Kidney tubule cell (primary cell): Measurements from ENCODE around the gene RAPGEF1.

Source experiments
- DNase-seq: peaks from one replicate; pipeline ENCODE4 v3.0.0-alpha.2; 2018; ENCODE audit warnings: low spot score

RAPGEF1 gene

DNA sequence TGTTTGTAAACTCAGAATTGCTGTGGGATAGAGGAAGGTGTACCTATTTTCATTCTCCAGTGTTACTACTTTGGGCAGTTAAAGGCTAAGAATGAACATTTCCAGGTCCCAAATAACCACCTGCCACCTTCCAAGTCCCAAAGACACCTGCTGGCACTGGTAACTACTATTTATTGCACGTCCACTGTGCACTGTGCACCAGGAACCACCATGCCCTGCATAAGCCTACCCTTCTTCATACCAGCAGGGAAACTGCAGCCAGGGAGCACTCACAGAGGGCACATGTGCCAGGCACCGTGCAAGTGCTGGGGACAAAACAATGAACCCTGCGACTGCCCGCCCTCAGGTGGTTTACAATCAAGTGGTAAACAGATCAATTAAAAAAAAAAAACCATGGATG lies 34.9 kb downstream of the RAPGEF1 start:
- no peak for DNase-seq

DNA sequence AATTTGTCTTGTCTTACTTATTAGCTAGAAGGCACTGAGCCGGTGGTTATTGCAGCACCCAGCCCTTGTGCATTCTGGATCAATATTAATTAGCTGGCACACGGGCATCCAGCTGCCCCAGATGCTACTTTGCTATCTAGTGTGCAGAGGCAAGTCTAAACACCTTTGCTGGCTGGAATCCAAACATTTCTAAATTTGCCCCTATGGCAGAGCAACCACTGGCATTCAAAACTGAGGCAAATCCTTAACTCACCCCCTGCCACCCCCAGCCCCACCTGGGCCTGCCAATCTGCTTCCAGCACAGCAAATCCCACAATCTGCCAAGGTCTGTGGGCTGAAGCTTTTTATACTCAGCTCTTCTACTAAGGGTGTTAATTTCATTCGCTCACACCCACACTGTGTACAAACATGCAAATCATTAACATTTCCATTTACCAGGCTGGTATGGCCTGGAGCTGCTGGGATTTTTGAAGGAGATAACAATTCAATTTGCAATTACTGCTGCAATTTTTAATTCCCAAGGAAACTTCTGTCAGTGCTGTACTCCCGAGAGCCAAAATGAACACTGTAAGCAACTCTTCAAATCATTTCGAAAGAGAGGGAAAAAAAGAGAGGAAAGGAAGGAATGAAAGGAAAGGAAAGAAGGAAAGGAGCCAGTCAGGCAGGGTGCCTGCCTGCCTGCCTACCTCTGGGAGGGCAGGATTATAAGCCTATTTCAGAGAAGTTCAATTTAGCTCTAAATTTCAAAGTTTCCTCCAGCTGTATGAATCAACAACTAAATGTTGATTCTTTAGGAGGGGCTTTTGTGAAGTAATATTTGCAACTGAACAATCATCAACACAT lies 35.5 kb downstream of the RAPGEF1 start:
- no peak for DNase-seq

DNA sequence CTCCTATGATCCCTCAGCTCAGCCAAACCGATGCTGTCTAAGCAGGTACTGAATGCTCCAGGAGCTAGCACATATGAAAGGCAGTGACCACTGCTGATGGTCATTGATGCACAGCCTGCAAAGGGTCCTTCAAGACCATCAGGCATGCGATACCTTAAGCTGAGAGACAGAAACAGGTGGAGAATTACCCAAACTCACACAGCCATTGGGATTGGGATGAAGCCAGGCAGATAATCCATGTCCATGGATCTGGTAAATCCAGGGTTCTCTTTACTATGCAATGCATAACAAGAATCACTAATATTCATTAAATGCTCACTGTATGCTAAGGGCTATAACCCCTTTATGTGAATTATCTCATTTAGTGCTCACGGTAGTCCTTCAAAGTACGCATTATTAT lies 36.2 kb downstream of the RAPGEF1 start:
- DNase-seq: no peak

DNA sequence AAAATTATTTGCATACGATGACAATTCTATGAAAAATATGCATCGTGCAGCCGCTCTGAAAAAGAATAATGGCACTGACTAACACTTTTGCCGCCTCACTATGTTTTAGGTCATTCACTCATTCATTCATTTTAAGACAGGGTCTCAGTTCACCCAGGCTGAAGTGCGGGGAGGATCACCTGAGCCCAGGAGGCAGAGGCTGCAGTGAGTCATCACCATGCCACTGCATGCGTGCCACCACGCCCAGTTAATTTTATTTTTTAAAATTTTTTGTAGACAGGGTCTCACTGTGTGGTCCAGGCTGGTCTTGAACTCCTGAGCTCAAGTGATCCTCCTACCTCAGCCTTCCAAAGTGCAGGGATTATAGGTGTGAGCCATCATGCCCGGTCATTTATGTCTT lies 37.0 kb downstream of the RAPGEF1 start:
- no peak for DNase-seq

DNA sequence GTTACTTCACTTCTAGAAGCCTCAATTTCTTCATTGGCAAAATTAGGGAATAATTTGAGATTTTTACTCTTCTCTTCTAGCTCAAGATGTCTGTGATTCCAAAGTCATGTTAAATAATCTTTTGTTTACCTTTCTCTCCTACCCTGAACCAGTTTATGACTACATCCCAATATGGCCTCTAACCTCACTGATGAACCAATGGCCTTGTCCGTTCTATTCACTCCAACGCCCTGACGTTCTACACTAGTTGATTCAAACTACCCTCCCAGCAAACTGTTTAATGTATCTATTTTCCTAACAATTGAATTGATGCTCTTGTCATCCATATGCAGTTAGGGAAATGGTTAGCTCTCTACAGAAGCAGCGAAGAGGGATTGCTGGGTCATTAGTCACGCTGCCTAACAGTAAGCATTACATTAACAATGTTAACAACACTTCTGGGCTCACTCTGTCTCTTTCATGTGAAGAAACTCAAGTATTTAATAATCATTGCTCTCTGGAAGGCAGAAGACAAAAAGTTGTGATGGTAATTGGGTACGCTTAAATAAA lies 38.0 kb downstream of the RAPGEF1 start:
- peak; percentile 43 for DNase-seq

DNA sequence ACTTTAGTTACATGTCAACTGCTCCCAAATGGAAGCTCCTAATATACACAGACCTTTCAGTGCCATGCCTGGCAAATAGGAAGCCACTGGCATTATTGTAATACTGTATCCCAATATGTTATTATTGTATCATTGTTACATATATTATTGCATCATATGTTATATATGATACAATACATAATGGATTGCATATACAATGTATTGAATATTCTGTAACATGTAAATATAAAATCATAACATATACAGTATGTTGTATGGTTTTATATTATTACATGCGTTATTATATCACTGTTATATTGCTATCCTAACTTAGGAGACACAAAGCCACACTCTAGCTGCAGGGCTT lies 38.5 kb downstream of the RAPGEF1 start:
- no peak for DNase-seq

DNA sequence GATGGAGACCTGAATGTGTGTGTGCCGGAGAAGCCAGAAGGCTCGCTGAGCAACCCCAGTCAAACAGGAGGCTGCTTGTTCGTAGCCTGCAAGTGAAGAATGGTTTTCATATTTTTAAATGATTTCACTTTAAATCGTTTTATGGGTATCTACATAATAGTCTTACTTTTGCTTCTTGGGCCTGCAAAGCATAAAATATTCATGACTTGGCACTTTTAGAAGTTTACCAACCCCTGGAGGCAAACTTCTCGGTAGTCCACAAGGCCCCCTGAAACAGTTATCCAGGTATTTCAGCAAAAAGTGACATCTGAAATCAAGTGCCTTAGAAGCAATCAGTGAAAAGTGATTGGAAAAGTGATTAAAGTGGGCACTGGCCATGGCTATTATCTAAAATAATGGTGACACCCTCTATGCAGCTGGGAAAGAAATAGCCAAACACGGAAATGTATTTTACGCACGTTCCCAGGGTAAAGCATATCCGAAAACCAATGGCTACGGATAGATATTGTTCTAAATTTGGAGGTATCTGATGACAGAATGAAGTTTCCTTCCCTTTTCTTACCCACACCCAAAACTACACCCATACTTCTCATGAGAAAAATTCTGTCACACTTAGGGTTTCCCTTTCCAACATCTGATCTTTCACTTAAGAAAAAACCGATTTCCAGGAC lies 39.0 kb downstream of the RAPGEF1 start:
- no peak for DNase-seq

DNA sequence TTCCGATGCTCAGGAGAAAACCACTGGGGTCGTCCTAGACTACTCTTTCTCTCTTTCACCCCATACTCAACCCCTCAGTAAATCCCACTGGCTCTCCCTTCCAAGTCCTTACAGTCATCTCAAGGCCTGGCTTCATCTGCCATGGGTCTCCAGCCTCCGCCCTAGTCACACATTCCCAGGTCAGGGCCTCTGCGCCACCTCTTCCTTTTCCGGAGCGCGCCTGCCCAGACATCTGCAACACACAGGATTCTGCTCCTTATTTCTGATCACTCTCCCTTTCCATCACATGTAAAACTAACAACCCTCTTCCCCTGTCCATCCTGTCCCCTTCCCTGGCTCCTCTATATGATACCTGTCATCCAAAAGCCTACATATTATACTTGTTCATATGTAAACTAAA lies 39.8 kb downstream of the RAPGEF1 start:
- no peak for DNase-seq

DNA sequence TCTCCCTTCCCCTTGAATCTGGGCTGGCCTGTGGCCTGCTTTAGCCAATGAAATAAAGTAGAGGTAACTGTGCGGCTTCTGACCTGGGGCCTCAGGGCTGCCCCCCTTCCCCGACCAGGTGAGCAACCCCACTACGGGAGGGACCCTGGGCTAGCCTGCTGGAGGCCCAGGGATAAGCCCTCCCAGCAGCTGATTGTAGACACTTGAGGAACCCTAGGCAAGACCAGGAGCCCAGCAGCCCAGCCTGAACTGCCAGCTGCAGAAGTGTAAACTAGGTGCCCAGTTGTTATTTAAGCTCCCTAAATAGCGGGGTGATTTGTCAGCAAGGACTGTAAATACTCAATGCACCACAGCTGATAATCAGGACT lies 41.3 kb downstream of the RAPGEF1 start:
- DNase-seq: no peak

DNA sequence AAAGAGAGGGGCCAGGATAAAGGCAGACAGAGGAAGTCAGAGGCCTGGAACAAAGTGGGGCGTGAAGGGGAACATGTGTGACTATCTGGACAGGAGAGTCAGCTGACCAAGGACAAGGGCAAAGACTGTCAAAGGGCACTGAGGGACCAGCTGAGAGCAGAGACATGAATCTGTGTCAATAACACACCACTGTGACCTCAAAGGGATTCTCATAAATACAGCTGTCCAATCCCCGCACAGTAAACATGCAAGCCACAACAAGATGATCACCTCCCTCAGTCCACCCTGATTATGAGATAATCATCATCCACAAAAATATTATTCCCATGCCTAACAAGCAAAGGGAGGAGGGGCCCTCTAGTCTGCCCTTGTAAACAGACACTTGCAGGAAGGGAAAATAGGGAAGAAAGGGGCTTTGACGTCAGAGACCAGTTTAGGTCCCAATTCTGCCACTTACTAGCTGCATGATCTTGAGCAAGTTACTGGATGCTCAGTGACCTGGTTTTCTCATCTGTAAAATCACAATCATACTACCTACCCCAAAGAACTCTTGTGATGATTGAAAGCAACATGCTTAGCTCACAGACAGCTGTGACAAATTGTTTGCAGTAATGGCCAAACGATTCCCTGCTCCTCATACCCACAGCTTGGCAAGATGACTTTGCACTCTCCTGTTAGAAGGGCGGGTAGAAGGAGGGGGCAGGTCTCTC lies 41.8 kb downstream of the RAPGEF1 start:
- peak; percentile 24 for DNase-seq

DNA sequence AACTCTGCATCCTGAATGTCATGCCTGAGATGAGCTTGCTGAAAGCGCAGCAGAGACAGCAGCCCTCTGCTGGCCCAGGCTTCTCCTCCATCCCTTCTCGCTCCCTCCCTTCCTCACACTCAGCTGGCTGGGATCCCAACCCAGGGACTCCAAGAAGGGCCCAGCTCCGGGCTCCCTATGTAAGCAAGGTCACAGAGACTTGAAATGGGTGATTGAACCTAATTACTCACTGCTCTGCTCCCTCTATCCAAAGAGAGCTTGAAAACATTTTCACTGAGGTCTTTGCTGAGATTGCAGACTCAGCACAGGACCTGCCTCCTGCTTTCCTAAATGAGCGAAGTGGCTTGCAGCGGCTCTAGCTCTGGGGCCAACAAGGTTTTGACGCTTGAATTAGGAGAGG lies 42.8 kb downstream of the RAPGEF1 start:
- DNase-seq: peak; percentile 89

DNA sequence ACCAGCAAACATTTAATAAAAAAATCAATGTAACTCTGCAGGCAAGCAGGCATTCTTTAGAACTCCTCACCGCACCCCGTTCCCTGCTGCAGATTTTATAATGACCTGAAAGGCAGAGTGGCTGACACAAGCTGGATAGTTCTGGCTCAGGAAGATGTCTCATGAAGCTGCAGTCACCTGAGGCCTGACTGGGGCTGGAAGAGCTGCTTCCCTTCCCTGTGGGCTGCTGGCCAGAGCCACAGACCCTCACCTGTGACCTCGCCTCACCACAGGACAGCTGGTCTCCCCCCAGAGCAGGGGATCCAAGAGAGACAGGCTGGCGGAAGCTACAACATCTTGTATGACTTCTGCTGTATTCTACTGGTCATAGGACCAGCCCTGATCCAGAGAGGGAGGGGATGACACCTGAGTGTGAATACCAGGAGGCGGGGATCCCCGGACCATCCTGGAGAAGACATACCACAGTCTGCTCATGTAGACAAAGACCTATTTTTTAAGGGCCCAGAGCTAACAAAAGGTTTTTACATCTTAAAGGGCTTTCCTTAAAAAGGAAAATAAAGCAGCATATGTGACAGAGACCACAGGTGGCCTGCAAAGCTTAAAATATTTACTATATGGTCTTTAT lies 43.9 kb downstream of the RAPGEF1 start:
- no peak for DNase-seq

DNA sequence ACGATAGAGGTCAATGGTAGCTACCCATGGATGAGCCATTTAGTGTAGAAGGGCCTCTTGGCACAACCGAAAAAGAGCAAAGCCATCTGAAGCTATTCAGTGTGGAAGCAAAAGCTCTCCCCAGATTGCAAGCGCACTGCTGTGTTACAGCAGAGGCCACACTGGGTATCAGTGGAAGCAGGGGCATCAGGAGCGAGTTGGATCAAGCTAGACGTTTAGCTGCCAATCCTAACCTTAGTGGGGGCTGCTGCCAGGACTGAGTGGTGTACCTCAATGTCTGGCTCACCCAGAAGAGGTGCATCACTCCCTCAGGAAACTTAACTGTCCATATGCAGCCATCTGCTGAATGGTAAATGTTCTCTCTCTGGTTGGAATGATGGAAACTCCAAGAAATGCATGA lies 44.5 kb downstream of the RAPGEF1 start:
- DNase-seq: no peak

DNA sequence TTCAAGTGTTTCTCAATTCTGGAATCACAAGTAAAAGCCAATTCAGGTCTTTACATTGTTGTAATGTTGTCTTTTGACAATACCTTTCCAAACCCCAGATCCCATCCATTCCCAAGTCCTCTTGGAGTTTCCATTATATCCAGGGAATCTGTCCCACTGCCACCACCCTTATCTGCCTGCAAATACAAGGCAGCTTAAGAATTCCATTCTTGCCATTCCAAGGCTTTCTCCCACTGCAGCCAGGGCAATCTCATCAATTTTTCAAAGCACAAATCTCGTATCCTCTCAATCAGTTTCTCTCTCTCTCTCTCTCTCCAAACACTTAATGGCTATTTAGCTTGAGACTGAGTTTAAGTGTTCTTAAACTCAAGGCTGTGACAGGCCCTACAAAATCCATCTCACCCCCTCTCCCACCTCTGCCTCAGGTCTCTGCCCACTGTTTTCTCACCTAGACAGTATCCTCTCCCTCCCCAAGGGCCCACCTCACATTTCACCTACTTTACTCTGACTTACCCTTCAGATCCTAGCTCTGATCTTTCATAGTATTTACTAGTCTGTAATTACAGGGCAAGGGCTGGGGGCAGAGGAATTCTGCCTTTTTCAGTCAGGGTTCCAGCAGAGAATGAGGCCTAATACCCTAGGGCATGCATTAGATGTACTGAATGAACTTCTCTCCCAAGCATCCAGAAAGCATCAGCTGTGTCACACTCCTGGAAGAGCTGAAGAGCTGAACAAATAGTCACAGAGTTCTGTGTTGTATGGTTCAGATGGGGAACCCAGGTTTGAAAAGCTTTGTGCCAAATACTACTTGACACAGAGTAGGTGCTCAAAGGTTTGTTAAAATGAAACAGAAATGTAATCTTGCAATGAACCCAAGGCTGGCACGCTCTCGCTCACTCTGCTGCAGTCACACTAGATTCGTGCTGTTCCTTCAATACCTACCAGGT lies 46.0 kb downstream of the RAPGEF1 start:
- DNase-seq: no peak

DNA sequence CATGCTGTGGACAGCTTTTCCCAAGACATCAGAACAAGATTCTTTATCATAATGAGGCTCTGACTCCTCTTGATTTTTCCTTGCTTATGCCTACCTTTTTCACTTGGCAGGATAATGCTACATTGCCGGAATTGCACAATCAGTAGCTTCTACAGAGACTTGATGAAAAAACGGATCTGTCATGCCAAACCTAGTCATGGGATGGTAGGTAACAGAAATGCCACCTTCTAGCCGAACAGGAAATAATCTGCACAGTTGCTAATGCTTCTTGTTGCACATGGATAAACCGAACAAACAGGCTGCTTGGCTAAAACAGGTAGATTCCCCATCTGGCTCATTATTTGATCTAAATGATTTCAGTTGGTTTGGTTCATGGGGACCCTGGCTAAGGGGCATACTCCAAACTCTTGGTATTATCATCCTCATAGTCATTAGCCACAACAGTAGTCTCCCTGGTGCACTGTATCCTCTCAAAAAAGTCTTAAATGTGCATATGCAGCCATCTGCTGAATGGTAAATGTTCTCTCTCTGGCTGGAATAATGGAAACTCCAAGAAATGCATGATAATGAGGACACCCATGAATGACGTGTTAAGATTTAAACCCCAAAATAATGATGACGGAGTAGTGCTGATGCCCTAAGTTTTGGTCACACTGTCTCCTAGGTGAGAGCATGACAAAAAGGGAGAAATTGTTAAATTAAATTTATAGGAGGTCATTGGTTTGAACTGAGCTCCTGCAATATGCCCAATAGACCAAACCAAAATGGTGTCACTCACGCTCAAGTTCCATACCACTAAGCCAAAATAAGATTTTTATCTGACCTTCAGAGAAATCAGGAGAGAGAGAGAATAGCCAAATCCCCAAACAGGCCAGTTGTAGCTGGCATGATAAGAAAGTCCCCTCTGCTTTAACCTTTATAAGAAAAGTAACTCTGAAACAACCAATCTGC lies 47.0 kb downstream of the RAPGEF1 start:
- DNase-seq: peak; percentile 69

DNA sequence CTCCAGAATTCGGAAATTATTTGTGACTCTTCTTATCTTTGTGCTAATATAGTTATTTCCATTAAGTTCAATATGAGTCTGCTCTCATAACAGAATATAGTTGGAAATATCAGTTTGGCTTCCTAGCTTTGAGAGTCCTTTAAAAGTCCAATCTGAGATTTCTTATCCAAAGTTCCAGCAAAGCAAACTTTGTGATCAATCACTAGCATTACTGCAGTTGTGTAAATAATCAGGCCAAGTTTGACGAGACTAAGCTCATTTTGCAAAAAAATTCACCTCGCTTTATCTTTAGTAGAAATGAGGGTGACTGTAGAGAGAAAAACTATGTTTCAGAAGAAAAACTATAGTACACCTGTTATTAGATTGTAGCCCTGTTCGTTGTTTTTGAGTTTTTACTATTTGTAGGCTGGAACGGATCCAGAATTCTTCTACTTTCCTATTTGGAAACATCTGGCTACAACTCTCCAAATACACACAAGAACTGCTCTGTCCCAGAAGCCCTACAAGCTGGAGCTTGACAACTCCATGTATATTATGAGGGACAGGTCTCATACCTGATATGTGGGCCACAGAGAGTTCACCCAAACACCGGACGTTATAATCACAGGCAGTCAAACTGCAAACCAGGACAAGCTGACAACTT lies 47.8 kb downstream of the RAPGEF1 start:
- no peak for DNase-seq

DNA sequence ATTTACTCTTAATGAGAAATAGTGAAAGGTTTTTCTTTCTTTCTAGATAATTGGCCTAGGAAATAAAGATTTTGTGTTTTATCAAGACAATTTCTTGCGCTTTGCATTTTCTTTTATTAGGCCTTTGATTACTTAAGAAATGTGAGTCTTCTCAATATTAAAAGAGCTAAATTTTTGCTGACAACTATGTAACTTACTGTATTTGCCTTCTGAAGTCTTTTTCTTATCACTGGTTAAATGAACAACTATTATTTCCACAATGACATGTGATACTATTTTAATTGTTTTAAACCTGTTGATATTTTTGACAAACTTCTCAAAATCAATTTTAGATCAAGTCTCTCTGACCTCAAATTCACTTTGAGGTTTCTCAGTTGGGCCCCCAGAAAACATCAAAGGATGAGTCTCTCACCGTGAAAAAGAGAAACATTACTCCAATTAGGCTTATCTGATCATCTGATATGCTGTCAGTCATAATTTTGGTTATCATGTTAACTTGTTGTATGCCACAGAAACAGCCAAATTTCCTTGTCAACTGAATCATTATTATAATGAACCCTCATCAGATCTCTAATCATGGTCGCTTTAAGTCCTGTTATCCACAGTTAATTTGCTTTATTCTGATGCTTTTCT lies 48.8 kb downstream of the RAPGEF1 start:
- DNase-seq: no peak

DNA sequence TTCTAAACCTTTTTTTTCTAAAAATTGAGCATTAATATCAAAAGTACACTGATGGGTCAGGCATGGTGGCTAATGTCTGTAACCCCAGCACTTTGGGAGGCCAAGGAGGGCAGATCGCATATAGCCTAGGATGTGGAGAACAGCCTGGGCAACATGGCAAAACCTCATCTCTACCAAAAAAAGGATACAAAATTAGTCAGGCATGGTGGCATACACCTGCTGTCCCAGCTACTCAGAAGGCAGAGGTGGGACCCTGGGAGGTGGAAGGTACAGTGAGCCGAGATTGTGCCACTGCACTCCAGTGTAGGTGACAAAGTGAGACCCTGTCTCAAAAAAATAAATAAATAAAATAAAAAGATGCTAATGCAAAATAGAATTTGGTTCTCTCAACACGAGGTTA lies 49.4 kb downstream of the RAPGEF1 start:
- DNase-seq: no peak

DNA sequence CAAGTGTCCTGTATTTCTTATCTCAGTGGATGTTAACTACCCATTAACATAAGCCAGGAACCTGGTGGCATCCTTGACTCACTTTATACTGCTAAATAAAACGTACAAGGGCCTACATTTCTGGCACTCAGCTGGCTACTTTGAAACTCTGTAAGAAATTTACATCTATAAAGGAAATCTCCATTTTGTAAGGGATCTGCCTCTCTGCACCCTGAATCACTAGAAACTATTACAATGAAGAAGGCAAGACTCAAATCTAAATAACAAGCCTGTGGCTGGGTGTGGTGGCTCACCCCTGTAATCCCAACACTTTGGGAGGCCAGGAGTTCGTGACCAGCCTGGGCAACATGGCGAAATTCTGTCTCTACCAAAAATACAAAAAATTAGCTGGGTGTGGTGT lies 51.5 kb downstream of the RAPGEF1 start:
- DNase-seq: no peak
